Measurements from ENCODE around the gene KLC4. TPM values are rescaled to one million over a fixed set of nuclear protein-coding genes. Genes with fewer than 3 reads are reported as not detected.
A peak's percentile ranks its signal among the peaks of the same experiment; 100 is the strongest.
"Not testable (repeated sequence)": the region's sequence is repeated elsewhere in the genome, so short reads cannot be mapped to it uniquely, and the experiment has no call there.

KLC4 gene
- total RNA-seq, 1 donor from 2014 or later: 17.8 TPM

- intact Hi-C loops (cut with DNase I): no loop called here
- no peak for DNase-seq (ENCODE audit: low spot score in 2 of 2)
- H3K27ac ChIP-seq: peak overlapping the region in 1 of 2 donors; percentile 41
These were observed 54.2 kb downstream of the KLC4 start for GRCh38 chr6:43113431-43114260.

DNA sequence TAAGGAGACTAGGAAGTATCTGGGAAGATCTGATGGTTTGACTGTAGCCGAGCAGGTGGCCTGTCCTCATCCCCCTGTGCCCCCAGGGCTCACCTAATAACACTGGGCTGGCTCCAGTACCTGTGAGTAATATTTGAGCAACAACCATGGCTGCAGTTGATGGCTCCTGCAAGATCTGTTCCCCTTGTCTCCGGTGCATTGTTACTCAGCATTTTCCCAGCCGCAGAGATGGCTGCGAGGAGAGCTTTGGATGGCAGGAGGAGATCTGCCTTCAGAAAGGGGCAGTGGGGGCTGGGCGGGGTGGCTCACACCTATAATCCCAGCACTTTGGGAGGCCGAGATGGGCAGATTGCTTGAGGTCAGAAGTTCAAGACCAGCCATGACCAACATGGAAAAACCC, 55.9 kb downstream of the KLC4 start:
- Histone ChIP-seq H3K4me1 (peaks cover 0 to 3% of the 10 kb centered on the region in 2 donors), H3K4me3 (no peak overlapping the region), H3K9me3 (no peaks in the 10 kb centered on the region), H3K27me3 (no peaks in the 10 kb centered on the region), H3K36me3 (no peaks in the 10 kb centered on the region), H3K27ac (no peak overlapping the region)
- intact Hi-C loops (cut with DNase I): no loop called here
- TF ChIP-seq CTCF (IDR thresholded peaks at IDR 0.05): no peak
- DNase-seq (ENCODE audit: low spot score in 2 of 2): no peak

More at GRCh38 chr6:43113431-43114260, 54.2 kb downstream of the KLC4 start:
- H3K36me3 ChIP-seq: no peaks in the 10 kb centered on the region
- H3K4me3 ChIP-seq: no peak overlapping the region
- H3K27me3 ChIP-seq: no peaks in the 10 kb centered on the region
- H3K9me3 ChIP-seq: no peaks in the 10 kb centered on the region
- TF ChIP-seq CTCF (IDR thresholded peaks at IDR 0.05): no peak
- peaks cover 0 to 3% of the 10 kb centered on the region in 2 donors for H3K4me1 ChIP-seq

GRCh38 chr6:43117466-43117865, 58.0 kb downstream of the KLC4 start:
- intact Hi-C loops (cut with DNase I); H3K27ac ChIP-seq; H3K4me3 ChIP-seq; H3K9me3 ChIP-seq; H3K27me3 ChIP-seq; H3K36me3 ChIP-seq; DNase-seq (ENCODE audit: low spot score in 2 of 2): not testable (repeated sequence)
- H3K4me1 ChIP-seq: peaks cover 2 to 10% of the 10 kb centered on the region in 2 donors

DNA sequence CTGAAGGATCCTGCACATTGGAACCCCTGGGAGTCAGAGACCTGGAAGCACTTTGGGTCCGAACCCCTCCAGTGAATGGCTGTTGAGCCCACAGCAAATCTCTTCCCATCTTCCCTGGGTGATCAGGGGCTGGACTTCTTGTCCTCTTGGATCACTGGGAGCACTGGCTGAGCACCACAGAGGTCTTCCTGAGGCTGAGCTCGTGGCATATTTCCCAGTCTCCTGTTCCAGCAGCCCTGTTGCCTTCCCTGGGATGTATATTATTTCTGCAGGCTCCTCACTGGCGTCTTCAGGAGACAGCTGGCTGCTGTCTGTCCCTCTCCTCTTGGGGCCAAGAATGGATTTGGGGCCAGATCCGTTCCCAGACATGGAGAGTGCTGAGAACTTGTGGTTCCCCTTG, 60.1 kb downstream of the KLC4 start:
- no peak overlapping the region for H3K4me3 ChIP-seq
- no peaks in the 10 kb centered on the region for H3K27me3 ChIP-seq
- intact Hi-C loops (cut with DNase I): no loop called here
- no peaks in the 10 kb centered on the region for H3K36me3 ChIP-seq
- no peak overlapping the region for H3K27ac ChIP-seq
- peaks cover 2 to 18% of the 10 kb centered on the region in 2 donors for H3K4me1 ChIP-seq
- no peak for DNase-seq (ENCODE audit: low spot score in 2 of 2)
- TF ChIP-seq CTCF (IDR thresholded peaks at IDR 0.05): no peak
- no peaks in the 10 kb centered on the region for H3K9me3 ChIP-seq

- Histone ChIP-seq H3K9me3 (no peaks in the 10 kb centered on the region), H3K27ac (peak overlapping the region; percentile 70 to 71), H3K4me1 (peaks cover 2 to 18% of the 10 kb centered on the region in 2 donors), H3K27me3 (no peaks in the 10 kb centered on the region), H3K36me3 (no peaks in the 10 kb centered on the region), H3K4me3 (no peak overlapping the region)
- intact Hi-C loops (cut with DNase I): loop anchor here (2.0 to 5.0 kb wide), 2 partner anchors 67 to 108 kb away; partner anchors contain the start of genes CUL7, KLHDC3 and MEA1
- TF ChIP-seq CTCF (IDR thresholded peaks at IDR 0.05): no peak
- no peak for DNase-seq (ENCODE audit: low spot score in 2 of 2)
These were observed 60.8 kb downstream of the KLC4 start for GRCh38 chr6:43120101-43120763.
